OCI-LY1 (cell line): ENCODE results near the gene NCBP1.

Source experiments
- H2AFZ ChIP-seq: fragments of 200-600 bp; sonication (generic), shearing (Covaris generic); 2 replicates; pipeline ENCODE4 v1.6.0; 2014; ENCODE audit warnings: antibody characterized with exemption, mild to moderate bottlenecking, low read length
- H3F3A ChIP-seq: fragments of 200-600 bp; sonication (generic), shearing (Covaris generic); 2 replicates; pipeline ENCODE4 v1.6.0; 2014; ENCODE audit warnings: mild to moderate bottlenecking, antibody characterized with exemption, low read length, moderate library complexity; ENCODE audit not compliant: insufficient read depth
- H3K27ac ChIP-seq: fragments of 200-600 bp; sonication (generic); 2 replicates; pipeline ENCODE4 v1.5.1; 2014; ENCODE audit warnings: low read length, mixed run types, mild to moderate bottlenecking, low read depth; ENCODE audit not compliant: poor library complexity, severe bottlenecking
- H3K27me3 ChIP-seq: fragments of 200-600 bp; sonication (generic); 2 replicates; pipeline ENCODE4 v1.6.0; 2014; ENCODE audit warnings: antibody characterized with exemption, mild to moderate bottlenecking, low read length, moderate library complexity; ENCODE audit not compliant: insufficient read depth
- H3K36me3 ChIP-seq: fragments of 200-600 bp; sonication (generic); 2 replicates; pipeline ENCODE4 v1.6.1; 2014; ENCODE audit warnings: mild to moderate bottlenecking, antibody characterized with exemption, low read length, moderate library complexity, mixed read lengths; ENCODE audit not compliant: insufficient read depth
- H3K4me1 ChIP-seq: fragments of 200-600 bp; sonication (generic); 2 replicates; pipeline ENCODE4 v1.5.1; 2014; ENCODE audit warnings: mild to moderate bottlenecking, low read length, moderate library complexity; ENCODE audit not compliant: insufficient read depth, severe bottlenecking
- H3K4me2 ChIP-seq: fragments of 200-600 bp; sonication (generic), shearing (Covaris generic); 2 replicates; pipeline ENCODE4 v1.6.1; 2014; ENCODE audit warnings: low read length
- H3K4me3 ChIP-seq: fragments of 200-600 bp; sonication (generic); 2 replicates; pipeline ENCODE4 v1.5.1; 2014; ENCODE audit warnings: low read length, low read depth, mild to moderate bottlenecking, mixed read lengths; ENCODE audit not compliant: poor library complexity, severe bottlenecking
- H3K79me2 ChIP-seq: fragments of 200-600 bp; shearing (Covaris generic); 2 replicates; pipeline ENCODE4 v1.6.1; 2016; ENCODE audit warnings: mixed run types, low read length, mixed read lengths; ENCODE audit not compliant: insufficient read depth
- H3K9ac ChIP-seq: fragments of 200-600 bp; sonication (generic), shearing (Covaris generic); 2 replicates; pipeline ENCODE4 v1.6.1; 2014; ENCODE audit warnings: mild to moderate bottlenecking, low read length, mixed read lengths
- H3K9me2 ChIP-seq: fragments of 200-600 bp; sonication (generic), shearing (Covaris generic); 2 replicates; pipeline ENCODE4 v1.6.1; 2014; ENCODE audit warnings: low read depth, mild to moderate bottlenecking, low read length, mixed read lengths
- H3K9me3 ChIP-seq: fragments of 200-600 bp; shearing (Covaris generic); 2 replicates; pipeline ENCODE4 v1.6.1; 2014; ENCODE audit warnings: low read length, mixed read lengths
- H4K20me1 ChIP-seq: fragments of 200-600 bp; sonication (generic), shearing (Covaris generic); 2 replicates; pipeline ENCODE4 v1.6.0; 2016; ENCODE audit warnings: mild to moderate bottlenecking, low read length; ENCODE audit not compliant: insufficient read depth
- CTCF ChIP-seq: fragments of 200-600 bp; sonication (generic), shearing (Covaris generic); IDR thresholded peaks from 2 replicates; pipeline ENCODE4 v1.5.1; 2017; ENCODE audit warnings: mild to moderate bottlenecking, antibody characterized with exemption, low read length, moderate library complexity, mixed read lengths
- EZH2 ChIP-seq: fragments of 200-600 bp; sonication (generic), shearing (Covaris generic); IDR thresholded peaks from 2 replicates; pipeline ENCODE4 v1.8.0; 2017; ENCODE audit warnings: borderline replicate concordance, mixed run types, mild to moderate bottlenecking, antibody characterized with exemption, low read length, moderate library complexity, mixed read lengths

NCBP1 gene

GRCh38 chr9:97600531-97601227 is 32.9 kb upstream of the NCBP1 start:
- Histone ChIP-seq H3F3A (no peaks in the 10 kb centered on the region), H3K27me3 (no peaks in the 10 kb centered on the region), H3K4me3 (no peak overlapping the region), H3K36me3 (peaks cover 47% of the 10 kb centered on the region), H3K9me3 (no peaks in the 10 kb centered on the region), H3K79me2 (no peaks in the 10 kb centered on the region), H4K20me1 (no peaks in the 10 kb centered on the region), H2AFZ (no peak overlapping the region), H3K9ac (no peak overlapping the region), H3K27ac (no peak overlapping the region), H3K4me2 (no peak overlapping the region), H3K4me1 (peaks cover 5% of the 10 kb centered on the region), H3K9me2 (no peaks in the 10 kb centered on the region)
- no peak for TF ChIP-seq CTCF
- TF ChIP-seq EZH2 = no peak

DNA sequence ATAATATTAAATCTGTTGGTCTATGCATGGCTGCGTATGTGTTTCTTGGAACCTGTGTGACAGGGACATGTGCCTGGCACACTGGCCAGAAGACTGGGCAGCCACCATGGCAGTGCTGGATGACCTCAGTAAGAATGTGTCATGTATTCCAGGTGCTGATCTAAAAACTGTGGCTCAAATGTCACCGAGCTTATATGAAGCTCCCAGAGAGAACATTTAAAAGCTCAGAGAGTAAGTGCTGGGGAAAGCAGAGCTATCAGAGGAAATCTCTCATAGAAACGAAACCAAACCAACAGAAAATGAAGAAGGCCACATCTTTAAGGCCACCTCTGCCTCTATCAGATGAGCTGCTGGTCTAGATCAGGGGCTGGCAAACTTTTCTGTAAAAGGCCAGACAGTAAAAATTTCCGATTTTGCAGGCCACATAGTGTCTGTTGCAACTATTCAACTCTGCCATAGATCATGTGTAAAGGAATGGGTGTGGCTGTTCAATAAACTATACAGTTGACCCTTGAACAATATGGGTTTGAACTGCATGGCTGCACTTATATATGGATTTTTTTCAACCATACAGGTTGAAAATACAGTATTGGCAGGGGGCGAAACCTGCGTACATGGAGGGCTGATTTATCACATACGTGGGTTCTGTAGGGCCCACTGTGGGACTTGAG is 32.3 kb upstream of the NCBP1 start:
- H2AFZ ChIP-seq = no peak overlapping the region
- no peak overlapping the region for H3K9ac ChIP-seq
- H3K4me2 ChIP-seq = no peak overlapping the region
- H4K20me1 ChIP-seq = no peaks in the 10 kb centered on the region
- no peaks in the 10 kb centered on the region for H3K79me2 ChIP-seq
- H3K4me1 ChIP-seq = peaks cover 5% of the 10 kb centered on the region
- no peak for TF ChIP-seq CTCF
- no peak for TF ChIP-seq EZH2
- no peaks in the 10 kb centered on the region for H3K9me3 ChIP-seq
- no peaks in the 10 kb centered on the region for H3K9me2 ChIP-seq
- no peak overlapping the region for H3K27ac ChIP-seq
- no peak overlapping the region for H3K4me3 ChIP-seq
- H3F3A ChIP-seq = no peaks in the 10 kb centered on the region
- H3K27me3 ChIP-seq = no peaks in the 10 kb centered on the region
- peaks cover 54% of the 10 kb centered on the region for H3K36me3 ChIP-seq

DNA sequence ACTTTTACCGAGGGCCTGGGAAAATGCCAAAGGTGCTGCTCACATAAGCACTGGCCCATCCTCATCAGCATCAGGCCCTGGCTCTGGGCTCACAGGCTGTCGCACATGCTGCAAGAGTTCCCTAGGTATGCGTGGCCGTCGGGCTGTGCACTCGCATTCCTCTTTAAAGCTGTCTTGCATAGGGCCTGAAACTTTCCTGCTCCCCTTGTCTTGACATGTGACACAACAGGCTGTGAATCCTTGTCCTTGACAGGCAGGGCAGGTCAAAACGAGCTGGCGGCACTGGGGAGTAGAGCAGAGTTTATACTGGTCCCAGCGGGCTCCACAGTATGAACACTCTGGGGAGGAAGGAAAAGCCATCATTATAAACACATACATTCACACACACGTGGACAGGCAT is 31.2 kb upstream of the NCBP1 start:
- Histone ChIP-seq H3K36me3 (peaks cover 56% of the 10 kb centered on the region), H3K4me2 (no peak overlapping the region), H3K4me3 (no peak overlapping the region), H3K9me2 (no peaks in the 10 kb centered on the region), H3K79me2 (no peaks in the 10 kb centered on the region), H3K27me3 (no peaks in the 10 kb centered on the region), H2AFZ (no peak overlapping the region), H3K27ac (no peak overlapping the region), H4K20me1 (no peaks in the 10 kb centered on the region), H3K4me1 (peaks cover 5% of the 10 kb centered on the region), H3F3A (no peaks in the 10 kb centered on the region), H3K9ac (no peak overlapping the region), H3K9me3 (no peaks in the 10 kb centered on the region)
- TF ChIP-seq EZH2 = no peak
- no peak for TF ChIP-seq CTCF
